SHP77 treated with DMSO at 0.1 percent for 48 hours (cell line): ENCODE results near the gene PAPOLB.
"Not testable (repeated sequence)": the region's sequence is repeated elsewhere in the genome, so short reads cannot be mapped to it uniquely, and the experiment has no call there.

Experiments
- DNase-seq: peaks from one replicate; lab custom pipeline; 2025; lab: John Stamatoyannopoulos, UW

Gene PAPOLB

DNA sequence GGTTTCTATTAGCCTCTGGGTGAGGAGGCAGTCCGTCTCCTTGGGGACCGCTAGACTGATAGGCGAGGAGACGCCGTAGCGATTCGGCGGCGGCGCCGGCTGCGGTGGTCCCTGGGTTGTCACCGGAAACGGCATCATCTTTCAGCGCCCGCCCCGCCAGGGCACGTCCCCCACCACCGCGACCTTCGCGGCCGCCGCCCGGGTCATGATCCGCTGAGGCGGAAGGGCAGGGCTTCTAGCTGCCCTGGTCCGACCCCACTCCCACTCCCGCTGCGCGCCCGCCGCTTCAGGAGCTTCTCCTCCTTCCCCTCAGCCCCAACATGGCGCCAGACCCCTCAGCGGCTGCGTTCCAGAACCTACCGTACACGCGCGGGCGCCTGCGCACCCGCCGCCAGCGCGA, at the start of gene PAPOLB:
Gene PAPOLB (minus strand): TSS at position 358 of the 400 bp plus-strand sequence. CDS start 220 bp downstream, at position 138.
- no peak for DNase-seq

GRCh38 chr7:4911111-4911828, 49.4 kb upstream of the PAPOLB start:
- no peak for DNase-seq

- DNase-seq = no peak
These were observed 44.9 kb upstream of the PAPOLB start for GRCh38 chr7:4906682-4907081.

DNA sequence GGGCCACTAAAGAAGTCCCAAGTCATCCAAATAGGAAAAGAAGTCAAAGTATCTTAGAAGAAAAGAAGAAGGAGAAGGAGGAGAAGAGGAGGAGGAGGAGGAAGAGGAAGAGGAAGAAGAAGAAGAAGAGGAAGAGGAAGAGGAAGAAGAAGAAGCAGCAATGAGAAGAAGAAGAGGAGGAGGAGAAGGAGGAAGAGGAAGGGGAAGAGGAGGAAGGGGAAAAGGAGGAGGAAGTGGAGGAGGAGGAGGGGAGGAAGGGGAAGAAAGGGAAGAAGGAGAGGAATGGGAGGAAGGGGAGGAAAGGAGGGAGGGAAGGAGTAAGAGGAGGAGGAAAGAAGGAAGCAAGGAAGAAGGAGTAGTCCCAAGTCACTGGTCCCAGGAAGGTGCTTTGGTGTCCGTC, 43.3 kb upstream of the PAPOLB start:
- DNase-seq = no peak

- no peak for DNase-seq
These were observed 42.5 kb upstream of the PAPOLB start for GRCh38 chr7:4904346-4904745.

DNA sequence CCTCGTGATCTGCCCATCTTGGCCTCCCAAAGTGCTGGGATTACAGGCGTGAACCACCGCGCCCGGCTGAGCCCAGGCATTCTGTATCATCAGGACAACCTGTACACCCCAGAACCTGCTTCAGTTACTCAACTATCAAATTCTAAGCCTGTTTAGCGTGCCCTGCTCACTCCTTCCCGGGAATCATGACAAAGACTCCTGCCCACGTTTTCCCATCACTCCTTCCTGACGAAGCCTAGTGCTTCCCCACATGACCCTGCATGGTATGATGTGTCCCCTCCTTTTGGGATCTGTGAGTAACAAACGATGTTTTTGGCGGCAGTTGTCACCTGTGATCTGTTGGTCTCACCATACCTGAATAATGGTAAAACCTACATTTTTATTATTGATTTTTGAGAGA, 33.9 kb upstream of the PAPOLB start:
- DNase-seq = no peak

DNA sequence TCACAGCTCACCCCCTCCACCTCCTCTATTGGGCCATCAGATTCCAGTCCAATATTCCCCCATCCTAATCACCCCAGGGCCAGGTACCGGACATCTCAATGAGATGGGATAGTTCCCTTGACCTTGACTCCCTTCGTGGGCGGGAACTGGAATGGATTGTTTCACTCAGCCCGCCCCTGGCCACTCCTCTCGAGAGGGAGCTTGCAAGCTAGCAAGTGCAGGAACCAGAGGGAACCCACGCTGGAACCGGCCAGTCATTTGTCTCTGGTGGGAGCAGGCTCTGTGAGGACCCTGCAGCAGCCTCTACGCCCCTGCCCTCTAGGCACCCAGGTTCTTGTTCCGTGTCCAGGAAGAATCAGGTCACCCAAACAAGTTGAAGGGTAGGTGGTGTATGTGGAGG, 32.7 kb upstream of the PAPOLB start:
- DNase-seq = no peak

DNA sequence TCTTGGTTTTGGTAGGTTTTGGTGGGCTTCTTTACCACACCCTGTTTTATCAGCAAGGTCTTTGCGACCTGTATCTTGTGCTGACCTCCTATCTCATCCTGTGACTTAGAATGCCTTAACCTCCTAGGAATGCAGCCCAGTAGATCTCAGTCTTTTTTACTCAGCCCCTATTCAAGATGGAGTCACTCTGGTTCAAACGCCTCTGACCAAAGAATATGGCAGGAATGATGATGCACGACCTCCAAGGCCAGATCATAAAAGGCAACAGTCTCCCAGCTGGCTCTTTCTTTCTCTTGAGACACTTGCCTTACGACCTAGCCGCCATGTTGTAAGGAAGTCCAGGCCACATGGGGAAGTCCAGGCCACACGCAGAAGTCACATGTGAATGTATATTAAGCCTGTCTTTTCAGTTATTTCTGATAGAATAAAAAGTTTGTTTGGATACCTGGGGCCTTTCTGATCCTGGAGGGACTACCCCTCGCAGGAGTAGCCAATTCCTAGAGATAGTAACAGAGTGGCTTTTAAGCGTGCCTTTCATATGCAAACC, 32.2 kb upstream of the PAPOLB start:
- DNase-seq = no peak

GRCh38 chr7:4893188-4893587, 31.4 kb upstream of the PAPOLB start:
- DNase-seq = not testable (repeated sequence)

DNA sequence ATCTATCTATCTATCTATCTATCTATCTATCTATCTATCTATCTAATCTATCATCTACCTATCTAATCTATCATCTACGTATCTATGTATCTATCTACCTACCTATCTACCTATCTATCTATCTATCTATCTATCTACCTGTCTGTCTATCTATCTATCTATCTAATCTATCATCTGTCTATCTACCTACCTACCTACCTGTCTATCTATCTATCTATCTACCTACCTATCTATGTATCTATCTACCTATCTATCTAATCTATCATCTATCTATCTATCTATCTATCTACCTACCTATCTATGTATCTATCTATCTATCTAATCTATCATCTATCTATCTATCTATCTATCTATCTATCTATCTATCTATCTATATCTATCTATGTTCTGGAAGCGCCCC, 29.7 kb upstream of the PAPOLB start:
- DNase-seq = not testable (repeated sequence)

DNA sequence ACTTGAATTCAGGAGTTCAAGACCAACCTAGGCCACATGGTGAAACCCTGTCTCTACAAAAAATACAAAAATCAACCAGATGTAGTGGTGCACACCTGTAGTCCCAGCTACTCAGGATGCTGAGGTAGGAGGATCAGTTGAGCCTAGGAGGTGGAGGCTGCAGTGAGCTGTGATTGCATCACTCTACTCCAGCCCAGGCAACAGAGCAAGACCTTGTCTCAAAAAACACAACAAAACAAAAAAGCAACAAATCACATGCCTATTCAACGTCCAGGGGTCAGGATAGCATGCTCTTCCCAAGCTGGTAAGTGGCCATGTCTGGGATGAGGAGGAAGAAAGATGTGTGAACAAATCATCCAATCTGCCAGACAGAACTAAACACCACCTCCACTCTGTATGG, 27.9 kb upstream of the PAPOLB start:
- DNase-seq = no peak

GRCh38 chr7:4888161-4888560, 26.3 kb upstream of the PAPOLB start:
- DNase-seq = no peak

DNA sequence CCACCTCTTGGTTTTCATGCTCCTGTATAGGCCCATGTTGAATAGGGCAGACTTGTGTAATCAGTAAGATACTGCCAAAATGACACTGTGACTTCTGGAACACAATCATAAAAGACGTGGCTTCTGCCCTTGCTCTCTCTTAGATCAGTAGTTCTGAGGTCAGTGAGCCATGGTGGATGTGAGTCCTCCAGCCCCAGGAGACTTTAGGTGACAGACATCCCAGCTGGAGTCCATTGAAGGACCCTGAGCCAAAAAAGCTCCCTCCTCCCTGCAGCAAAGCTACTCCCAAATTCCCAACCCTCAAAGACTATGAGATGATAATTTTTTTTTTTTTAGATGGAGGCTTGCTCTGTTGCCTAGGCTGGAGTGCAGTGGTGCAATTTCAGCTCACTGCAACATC, 24.8 kb upstream of the PAPOLB start:
- DNase-seq = no peak

- no peak for DNase-seq
These were observed 23.5 kb upstream of the PAPOLB start for GRCh38 chr7:4885317-4885807.

- DNase-seq = no peak
These were observed 22.3 kb upstream of the PAPOLB start for GRCh38 chr7:4884164-4884563.

GRCh38 chr7:4883372-4884144, 21.7 kb upstream of the PAPOLB start, which contains the start of gene RADIL:
Gene RADIL (minus strand): TSS chr7:4883716. CDS start chr7:4878139, 5,577 bp downstream.
- no peak for DNase-seq

DNA sequence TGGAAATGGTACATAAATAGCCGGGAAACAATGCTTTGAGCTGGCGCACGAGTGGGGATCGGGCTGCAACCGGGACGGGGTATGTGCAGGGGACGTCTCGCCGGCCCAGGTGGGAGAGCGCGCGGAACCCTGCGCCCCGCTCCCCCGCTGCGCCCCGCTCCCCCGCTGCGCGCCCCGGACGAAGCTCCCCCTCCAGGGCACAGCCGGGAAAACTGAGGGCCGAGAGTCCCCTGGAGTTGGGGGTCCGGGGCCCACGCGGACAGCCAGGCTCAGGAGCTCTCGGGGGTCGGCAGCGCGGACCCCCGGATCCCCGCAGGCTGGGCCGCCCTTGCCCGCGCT, 21.2 kb upstream of the PAPOLB start:
- no peak for DNase-seq

- DNase-seq = no peak
These were observed 20.6 kb upstream of the PAPOLB start for GRCh38 chr7:4882169-4883032.

DNA sequence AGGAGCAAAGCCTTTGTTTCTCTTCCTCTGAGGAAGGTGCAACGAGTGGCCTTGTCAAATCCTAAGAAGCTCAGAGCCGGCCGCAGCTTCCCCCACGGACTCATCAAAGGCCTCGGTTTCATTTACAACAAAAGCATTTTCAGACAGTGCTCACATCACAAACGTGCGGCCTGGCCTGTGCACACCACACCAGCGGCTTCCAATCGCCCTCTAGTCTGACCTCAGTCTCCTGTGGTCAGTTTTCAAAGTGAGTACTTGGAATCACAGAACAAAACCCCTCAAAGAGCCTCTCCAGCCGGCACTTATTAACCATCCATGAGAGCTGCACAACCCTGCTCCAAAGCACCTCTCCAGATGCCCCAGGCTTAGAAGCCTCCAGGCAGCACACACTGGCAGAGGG, 18.4 kb upstream of the PAPOLB start:
- no peak for DNase-seq

DNA sequence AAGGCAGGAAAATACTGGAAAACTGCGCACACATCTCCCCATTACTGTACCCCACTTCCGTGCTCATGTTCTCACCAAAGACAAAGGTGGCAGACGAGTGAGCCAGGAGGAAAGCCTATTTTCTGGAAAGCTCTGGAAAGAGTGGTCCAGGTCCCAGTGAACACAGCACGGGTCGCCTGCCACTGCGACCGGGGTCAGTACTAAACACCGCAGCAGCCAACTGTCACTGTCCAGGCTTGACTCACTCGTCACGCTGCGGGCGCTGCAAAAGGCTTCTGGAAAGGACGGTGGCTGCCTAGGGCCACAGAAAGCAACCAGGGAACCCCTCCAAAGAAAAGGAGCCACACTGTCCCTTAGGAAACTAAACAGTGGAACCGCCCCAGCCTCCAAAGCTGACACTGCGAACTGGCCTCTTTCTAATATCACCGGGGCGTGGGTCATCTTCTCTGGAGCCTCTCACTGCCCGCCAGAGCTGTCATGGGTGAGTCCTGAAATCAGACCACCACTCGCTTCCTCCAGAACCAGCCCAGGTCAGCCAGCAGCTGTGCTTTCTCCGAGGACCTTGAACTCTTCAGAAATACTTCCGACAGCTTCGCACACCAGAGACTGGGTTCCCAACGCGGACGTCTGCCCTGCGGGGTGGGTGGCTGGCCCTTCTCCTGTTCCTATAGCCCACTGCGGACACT, 17.7 kb upstream of the PAPOLB start:
- DNase-seq = no peak
